ENCODE measurements around the gene COL27A1.

DNA sequence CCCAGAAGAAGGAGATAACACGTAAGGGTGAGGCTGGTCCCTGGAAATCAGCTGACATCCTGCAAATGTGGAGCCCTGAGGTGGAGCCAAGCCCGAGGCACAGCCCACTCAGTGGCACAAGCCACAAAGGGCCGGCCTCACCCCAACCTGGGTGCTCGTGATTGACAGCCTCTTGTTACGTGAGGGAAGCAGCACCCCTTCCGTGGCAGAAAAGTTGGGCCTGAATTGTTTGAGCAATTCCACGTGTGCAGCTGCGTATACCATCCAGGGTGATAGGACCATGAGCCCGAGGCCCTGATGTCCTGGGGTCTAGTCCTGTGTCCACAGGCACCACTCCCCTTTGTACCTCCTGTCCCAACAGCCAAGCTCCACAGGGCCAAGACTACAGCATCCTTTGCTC lies 179.2 kb downstream of the COL27A1 start:
- TF ChIP-seq, protein P1, sequence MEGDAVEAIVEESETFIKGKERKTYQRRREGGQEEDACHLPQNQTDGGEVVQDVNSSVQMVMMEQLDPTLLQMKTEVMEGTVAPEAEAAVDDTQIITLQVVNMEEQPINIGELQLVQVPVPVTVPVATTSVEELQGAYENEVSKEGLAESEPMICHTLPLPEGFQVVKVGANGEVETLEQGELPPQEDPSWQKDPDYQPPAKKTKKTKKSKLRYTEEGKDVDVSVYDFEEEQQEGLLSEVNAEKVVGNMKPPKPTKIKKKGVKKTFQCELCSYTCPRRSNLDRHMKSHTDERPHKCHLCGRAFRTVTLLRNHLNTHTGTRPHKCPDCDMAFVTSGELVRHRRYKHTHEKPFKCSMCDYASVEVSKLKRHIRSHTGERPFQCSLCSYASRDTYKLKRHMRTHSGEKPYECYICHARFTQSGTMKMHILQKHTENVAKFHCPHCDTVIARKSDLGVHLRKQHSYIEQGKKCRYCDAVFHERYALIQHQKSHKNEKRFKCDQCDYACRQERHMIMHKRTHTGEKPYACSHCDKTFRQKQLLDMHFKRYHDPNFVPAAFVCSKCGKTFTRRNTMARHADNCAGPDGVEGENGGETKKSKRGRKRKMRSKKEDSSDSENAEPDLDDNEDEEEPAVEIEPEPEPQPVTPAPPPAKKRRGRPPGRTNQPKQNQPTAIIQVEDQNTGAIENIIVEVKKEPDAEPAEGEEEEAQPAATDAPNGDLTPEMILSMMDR (IDR thresholded peaks at IDR 0.05) = no peak
- TF ChIP-seq EZH2 (IDR thresholded peaks at IDR 0.05; ENCODE audit: borderline replicate concordance, insufficient read depth, low read depth, low read length, poor library complexity, severe bottlenecking) = no peak
